GM18909 (cell line): ENCODE data around the gene BGLAP.
A peak's percentile ranks its signal among the peaks of the same experiment; 100 is the strongest.

ENCODE experiments used
- ATAC-seq: cut with Tn5 transposase; IDR thresholded peaks from one replicate; pipeline ENCODE4 v1.9.1; 2021; ENCODE audit warnings: mild to moderate bottlenecking; ENCODE audit not compliant: unreplicated experiment, poor library complexity

BGLAP gene

GRCh38 chr1:156251527-156251926 is 9.5 kb downstream of the BGLAP start:
- no peak for ATAC-seq

DNA sequence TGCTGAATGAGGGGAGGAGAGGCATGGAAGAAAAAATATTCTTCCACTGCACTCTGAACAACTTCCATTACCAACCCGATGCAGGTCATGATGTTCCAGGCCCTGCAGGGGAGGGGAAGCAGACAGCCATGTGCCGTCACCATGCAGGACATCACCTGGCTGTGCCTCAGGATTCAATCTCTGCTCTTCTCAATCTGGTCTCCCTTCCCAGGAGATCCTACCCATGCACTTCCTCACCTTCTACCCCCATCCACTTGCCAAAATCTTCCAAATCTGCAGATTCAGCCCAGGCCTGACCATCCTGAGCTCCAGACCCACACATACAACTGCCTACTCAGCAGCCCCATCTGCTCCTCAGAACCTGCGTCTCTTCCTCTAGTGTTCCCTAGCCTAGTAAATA is 11.7 kb downstream of the BGLAP start:
- ATAC-seq: no peak

DNA sequence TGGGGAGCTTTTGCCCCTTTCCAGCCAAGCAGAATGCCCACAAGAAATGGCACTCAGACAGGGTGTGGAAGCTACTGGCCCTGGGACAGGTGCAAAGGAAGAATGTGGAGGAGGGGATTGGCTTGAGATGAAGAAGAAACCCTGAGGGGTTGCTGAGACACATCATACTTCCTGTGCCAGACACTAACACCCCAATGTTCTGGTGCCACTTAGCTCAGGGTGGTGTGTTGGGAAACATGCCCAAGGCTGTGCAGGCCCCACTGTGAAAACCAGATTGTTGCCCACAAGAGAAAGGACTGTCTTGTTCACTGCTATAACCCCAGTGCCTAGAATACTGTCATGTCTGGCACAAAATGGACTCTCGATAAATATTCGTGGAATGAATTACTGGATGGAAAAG is 15.7 kb downstream of the BGLAP start:
- ATAC-seq: no peak

DNA sequence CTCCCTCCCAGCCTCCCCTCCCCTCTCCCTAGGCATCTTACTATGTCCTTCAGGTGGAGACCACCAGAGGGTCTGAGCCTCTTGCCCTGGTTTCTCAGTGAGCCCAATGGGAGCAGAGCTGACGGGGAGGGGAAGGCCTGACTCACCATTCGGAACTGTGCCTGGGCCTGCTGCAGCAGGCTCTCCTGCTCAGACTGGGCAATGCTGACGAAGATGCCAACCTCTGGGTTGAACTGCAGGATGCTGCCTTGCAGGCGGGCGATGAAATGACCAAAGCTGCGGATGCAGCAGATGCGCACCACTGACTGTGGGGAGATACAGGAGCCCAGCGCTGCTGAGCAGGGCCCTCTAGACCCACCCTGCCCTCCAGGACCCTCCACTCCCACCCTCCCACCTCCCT is 16.9 kb downstream of the BGLAP start:
- no peak for ATAC-seq

- ATAC-seq: no peak
These were observed 17.8 kb downstream of the BGLAP start for GRCh38 chr1:156259805-156260204.

- no peak for ATAC-seq
These were observed 18.9 kb downstream of the BGLAP start for GRCh38 chr1:156260896-156261295.

DNA sequence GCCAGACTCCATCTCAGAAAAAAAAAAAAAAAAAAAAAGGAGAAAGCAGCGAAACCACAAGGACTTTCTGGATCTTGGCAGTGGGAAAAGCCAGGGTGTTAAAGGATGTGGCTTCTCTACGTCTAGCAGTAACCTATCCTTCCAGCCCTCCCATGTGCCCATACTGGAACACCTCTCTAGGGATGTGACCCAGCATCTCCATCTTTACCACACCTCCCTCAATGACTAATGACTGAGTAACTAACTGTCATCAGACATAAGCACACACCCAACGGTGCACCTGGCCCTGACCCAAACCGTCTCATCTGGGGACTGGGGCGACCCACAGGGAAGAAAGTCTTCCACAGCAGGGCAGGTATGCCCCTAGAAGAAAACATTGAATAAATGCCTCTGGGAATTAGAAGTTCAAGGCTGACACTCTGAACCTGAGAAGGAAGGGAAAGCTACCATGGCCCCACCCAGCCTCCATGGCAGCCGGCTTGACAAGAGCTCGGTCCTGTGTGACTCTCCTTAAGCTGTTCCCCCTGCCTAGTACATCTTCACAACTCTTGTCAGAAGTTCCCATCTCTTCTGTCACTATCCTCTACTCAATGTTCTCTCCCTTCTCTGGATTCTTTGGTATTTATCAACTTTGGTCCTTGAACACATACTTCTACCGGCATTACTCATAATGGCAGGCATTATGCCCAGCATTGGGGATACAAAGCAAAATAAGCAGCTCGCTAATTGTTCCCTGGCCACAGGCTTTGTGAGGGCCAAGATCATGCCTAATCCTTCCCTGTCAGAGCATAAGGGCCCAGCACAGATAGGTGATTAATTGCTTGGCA is 20.7 kb downstream of the BGLAP start:
- no peak for ATAC-seq

- ATAC-seq: no peak
These were observed 21.3 kb downstream of the BGLAP start for GRCh38 chr1:156263288-156263655.

DNA sequence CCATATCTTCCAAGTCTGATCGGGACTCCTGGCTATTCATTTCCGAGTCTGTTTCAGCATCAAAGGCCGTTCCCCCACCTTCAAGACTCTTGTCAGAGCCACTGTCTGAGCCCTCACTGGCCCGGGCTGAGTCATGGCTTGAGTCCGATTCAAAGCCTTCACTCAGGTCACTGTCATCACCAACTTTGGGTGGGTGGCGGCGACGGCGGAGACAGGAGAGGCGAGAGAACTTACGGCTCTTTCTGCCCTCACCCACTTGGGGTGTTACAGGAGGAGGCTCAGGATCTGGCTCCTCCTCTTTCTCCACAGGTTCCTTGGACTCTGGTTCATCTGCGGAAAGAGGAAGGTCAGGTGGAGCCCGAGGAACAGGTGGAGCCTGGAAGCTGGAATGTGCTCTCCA is 24.1 kb downstream of the BGLAP start:
- ATAC-seq: no peak

- no peak for ATAC-seq
These were observed 26.4 kb downstream of the BGLAP start for GRCh38 chr1:156268336-156268735.

DNA sequence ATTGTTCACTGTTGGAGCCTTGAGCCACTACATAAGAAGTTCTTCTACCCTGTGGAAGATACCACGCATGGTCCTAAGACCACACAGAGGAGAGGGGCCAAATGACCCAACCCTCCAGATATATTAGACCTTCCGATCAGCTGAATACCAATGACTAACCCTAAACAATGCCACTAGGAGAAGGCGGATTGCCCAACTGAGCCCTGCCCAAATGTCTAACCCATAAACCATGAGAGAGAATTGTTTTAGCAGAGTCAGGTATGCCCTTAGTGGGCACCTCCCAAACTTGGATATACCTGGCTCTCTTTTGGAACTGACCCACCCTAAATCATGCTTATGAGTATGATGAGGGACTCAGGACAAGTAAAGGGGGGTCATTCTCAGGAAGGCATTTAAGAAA is 28.3 kb downstream of the BGLAP start:
- no peak for ATAC-seq

GRCh38 chr1:156276532-156276931 is 34.5 kb downstream of the BGLAP start:
- ATAC-seq: no peak

DNA sequence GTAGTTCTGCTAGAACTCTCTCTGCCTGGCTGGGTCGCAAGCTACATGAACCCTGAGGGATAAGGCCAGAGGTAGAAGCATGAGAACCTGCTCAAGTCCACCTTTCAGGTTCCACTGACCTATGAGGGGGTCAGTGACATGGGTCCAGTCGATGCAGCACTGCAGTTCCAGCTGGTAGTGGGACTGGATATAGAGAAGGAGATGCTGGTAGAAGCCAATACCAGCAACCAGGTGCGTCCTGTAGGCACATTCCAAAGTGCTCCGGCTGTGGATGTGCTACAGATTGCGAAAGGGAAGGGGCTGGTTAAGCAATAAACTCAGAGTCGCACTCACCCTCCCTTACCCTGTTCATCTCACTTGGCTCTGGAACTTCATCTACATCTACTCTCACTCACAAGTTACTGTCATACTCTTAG is 35.0 kb downstream of the BGLAP start:
- no peak for ATAC-seq

GRCh38 chr1:156279837-156280236 is 37.9 kb downstream of the BGLAP start:
- ATAC-seq: no peak

- ATAC-seq: peak; percentile 39
These were observed 39.3 kb downstream of the BGLAP start for GRCh38 chr1:156281281-156281680.

- no peak for ATAC-seq
These were observed 39.9 kb downstream of the BGLAP start for GRCh38 chr1:156281693-156282478.

DNA sequence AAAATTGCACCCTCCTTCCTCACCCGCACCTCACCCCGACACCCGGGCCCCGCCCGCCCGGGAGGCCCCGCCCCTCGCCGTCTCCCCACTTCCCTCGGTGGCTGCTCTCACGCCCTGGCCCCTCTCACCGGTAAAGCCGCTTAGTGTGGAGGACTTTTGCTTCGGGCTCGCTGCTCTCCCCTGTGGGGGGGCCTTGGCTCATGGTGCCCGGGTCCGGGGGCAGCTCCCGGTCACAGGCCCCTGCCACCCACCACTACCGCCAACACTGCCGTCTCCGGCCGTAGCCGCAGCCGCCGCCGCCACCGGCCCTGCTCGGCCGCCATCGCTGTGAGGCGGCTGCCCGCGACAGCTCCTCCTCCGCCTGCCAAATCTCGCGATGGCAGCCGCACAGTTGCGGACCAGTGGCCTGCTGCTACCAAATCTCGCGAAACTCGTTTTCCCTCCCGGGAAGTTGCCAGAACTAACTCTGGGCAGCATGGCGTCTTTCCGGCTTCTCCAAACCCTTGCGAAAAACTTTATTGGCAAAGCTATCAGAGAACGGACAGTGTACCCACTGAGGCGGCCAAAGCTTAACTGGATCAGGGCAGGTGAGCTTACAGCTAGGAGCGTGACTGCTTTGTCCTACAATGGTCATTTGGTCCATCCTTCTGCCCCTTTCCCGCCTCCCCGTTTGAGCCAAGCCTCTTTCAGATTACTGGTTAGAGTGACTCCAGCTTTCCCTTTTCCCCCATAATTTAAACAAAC is 40.7 kb downstream of the BGLAP start, which contains the start of gene SMG5:
SMG5 (minus strand) TSS at position 347 of the 744 bp plus-strand sequence; CDS start at position 202, 145 bp downstream.
- peak; percentile 83 for ATAC-seq

GRCh38 chr1:156283521-156283920 is 41.5 kb downstream of the BGLAP start:
- ATAC-seq: no peak

- ATAC-seq: no peak
These were observed 42.1 kb downstream of the BGLAP start, which contains the start of gene TMEM79 for GRCh38 chr1:156284112-156284511. TMEM79 (plus strand) TSS chr1:156284325; CDS start chr1:156285227, 902 bp downstream.

GRCh38 chr1:156284757-156285156 is 42.8 kb downstream of the BGLAP start:
- ATAC-seq: no peak

- ATAC-seq: no peak
These were observed 43.5 kb downstream of the BGLAP start for GRCh38 chr1:156285437-156285836.
